Right lobe of liver (tissue), 5 donors: ENCODE results near the gene PRAMEF6. TPM values are rescaled to one million over a fixed set of nuclear protein-coding genes. Genes with fewer than 3 reads are reported as not detected.

ENCODE experiments used
- small RNA-seq, 2 experiments: library from RNA; depleted of rRNA; stranded (forward); fragments of <200 nt; gene quantifications; one replicate each; pipeline ENCODE3, GENCODE V24; 2016
- total RNA-seq, 6 experiments: library from RNA; depleted of rRNA in 2 of 6; stranded (reverse); fragments of >200 nt in 2 of 6; fragmentation: NEBNext Ultra II Directional in 3 of 6; extraction: Animal tissue kit (Norgen Biotek cat#: 25700) in 3 of 6; gene quantifications; one replicate each; pipeline versions ENCODE4 v1.1.0 to v1.2.4, GENCODE V29; 2016 to 2023
- donor health status: DM: no; HTN: no; CAD: no.
- donor health status: DM: no; HTN: no; CAD: no.
- donor health status: DM: no; HTN: yes; CAD: no.
- donor health status: DM: no; HTN: yes; CAD: no.

PRAMEF6 gene
- total RNA-seq, 6 experiments from 2014 or later, result not detected

Small RNA genes within 50 kb of the gene (small RNA-seq; reads per million reads assigned to genes)
- gene RNU6-1072P, result 0 reads per million in 2 experiments

Other genes starting within 250 kb of the PRAMEF6 start
- not detected for gene AADACL3, start 231.5 kb downstream of the PRAMEF6 start, total RNA-seq
- not detected for gene CFAP107, start 201.4 kb downstream of the PRAMEF6 start, total RNA-seq
- not detected for gene PRAMEF12, start 173.8 kb downstream of the PRAMEF6 start, total RNA-seq
- gene PRAMEF1, start 156.2 kb downstream of the PRAMEF6 start, total RNA-seq, result not detected
- not detected for gene PRAMEF11, start 116.2 kb downstream of the PRAMEF6 start, total RNA-seq
- not detected for gene HNRNPCL1, start 98.9 kb downstream of the PRAMEF6 start, total RNA-seq
- gene PRAMEF2, start 90.5 kb downstream of the PRAMEF6 start, total RNA-seq, result not detected
- gene PRAMEF4, start 61.4 kb downstream of the PRAMEF6 start, total RNA-seq, result not detected
- gene PRAMEF10, start 49.3 kb downstream of the PRAMEF6 start, total RNA-seq, result 10 to 100 TPM in 1 of 6 experiments, 1 to 10 TPM in 2, under 1 TPM in 1, not detected in 2; 0.26 to 10.9 (median 4.1) TPM
- under 1 TPM in 1 of 6 experiments, not detected in 5; 0.16 TPM for gene PRAMEF7, start 31.0 kb downstream of the PRAMEF6 start, total RNA-seq
- gene PRAMEF27, start 109.0 kb upstream of the PRAMEF6 start, total RNA-seq, result not detected
- not detected for gene HNRNPCL3, start 113.2 kb upstream of the PRAMEF6 start, total RNA-seq
- gene PRAMEF25, start 123.2 kb upstream of the PRAMEF6 start, total RNA-seq, result not detected
- gene HNRNPCL2, start 169.3 kb upstream of the PRAMEF6 start, total RNA-seq, result not detected
- gene PRAMEF26, start 208.4 kb upstream of the PRAMEF6 start, total RNA-seq, result not detected
- not detected for gene HNRNPCL4, start 218.1 kb upstream of the PRAMEF6 start, total RNA-seq
- gene PRAMEF9, start 224.3 kb upstream of the PRAMEF6 start, total RNA-seq, result not detected